ENCODE results near the gene AMOTL2.

DNA sequence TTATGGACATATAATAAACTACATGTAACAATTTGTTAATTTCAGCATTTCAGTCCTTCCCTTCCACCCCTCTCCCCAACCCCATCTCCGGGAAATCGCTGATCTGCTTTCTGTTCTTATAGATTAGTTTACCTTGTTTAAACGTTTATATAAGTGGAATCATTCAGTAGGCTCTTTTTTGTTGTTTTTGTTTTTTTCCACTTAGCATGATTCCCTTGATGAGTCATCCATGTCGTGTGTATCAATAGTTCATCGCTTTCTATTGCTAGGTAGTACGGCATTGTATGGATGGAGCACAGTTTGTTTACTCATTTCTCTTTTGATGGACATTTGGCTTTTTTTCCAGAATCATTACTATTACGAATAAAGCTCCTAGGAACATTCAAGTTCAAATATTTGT, 23.5 kb upstream of the AMOTL2 start:
- TF ChIP-seq, protein P1, sequence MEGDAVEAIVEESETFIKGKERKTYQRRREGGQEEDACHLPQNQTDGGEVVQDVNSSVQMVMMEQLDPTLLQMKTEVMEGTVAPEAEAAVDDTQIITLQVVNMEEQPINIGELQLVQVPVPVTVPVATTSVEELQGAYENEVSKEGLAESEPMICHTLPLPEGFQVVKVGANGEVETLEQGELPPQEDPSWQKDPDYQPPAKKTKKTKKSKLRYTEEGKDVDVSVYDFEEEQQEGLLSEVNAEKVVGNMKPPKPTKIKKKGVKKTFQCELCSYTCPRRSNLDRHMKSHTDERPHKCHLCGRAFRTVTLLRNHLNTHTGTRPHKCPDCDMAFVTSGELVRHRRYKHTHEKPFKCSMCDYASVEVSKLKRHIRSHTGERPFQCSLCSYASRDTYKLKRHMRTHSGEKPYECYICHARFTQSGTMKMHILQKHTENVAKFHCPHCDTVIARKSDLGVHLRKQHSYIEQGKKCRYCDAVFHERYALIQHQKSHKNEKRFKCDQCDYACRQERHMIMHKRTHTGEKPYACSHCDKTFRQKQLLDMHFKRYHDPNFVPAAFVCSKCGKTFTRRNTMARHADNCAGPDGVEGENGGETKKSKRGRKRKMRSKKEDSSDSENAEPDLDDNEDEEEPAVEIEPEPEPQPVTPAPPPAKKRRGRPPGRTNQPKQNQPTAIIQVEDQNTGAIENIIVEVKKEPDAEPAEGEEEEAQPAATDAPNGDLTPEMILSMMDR (IDR thresholded peaks at IDR 0.05): no peak
- TF ChIP-seq POLR2A (IDR thresholded peaks at IDR 0.05): no peak
- no peak for TF ChIP-seq POLR2AphosphoS5 (IDR thresholded peaks at IDR 0.05)
